ENCODE measurements around the gene DOHH.

GRCh38 chr19:3458229-3459088 lies 42.0 kb downstream of the DOHH start:
- no peak for TF ChIP-seq EP300 (IDR thresholded peaks at IDR 0.05)
- TF ChIP-seq POLR2AphosphoS5 (IDR thresholded peaks at IDR 0.05), result no peak
- TF ChIP-seq CTCF (IDR thresholded peaks at IDR 0.05), result no peak

Measured in gastroesophageal sphincter (tissue), 3 donors.